Measurements from ENCODE around the gene ORAI2.
"Not testable (repeated sequence)": the region's sequence is repeated elsewhere in the genome, so short reads cannot be mapped to it uniquely, and the experiment has no call there.

Gene ORAI2

DNA sequence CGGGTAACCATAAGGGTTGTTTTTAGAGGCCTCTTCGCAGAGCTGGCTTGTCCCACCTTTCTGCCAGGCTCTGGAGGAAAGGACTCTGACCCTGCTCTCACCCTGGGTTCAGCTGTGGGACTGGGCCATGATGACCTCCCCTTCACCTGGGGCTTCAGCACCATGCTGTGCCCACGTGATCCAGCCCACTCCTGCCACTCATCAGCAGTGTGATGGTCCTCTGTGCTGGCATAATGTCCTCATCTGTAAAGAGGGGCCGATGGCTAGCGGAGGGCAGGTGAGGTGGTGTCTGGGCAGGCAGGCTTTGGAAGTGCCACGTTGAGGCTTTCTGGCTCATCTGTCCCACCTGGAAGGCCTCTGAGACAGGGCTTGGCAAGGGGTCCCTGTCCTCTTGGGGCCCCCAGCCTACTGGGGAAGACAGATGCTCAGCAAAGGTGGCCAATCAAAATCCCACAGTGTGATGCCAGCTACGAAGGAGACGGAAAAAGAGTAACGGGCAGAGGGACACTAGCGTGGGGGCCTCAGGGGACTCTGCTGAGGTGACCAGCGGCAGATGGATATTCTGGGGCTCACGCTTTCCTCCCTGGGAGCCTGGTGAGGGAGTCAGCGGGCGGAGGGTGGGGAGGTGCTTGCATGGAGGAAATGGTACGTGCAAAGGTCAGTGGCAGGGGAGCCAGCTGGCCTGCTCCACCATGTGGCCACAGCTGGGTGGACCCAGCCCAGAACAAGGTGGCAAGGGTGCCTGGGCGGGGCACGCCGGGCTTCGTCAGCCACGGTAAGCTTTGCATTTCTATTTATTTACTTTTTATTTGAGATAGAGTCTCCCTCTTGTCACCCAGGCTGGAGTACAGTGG lies 36.8 kb downstream of the ORAI2 start:
- no peak for DNase-seq (ENCODE audit: low read depth in 2 of 2)

DNA sequence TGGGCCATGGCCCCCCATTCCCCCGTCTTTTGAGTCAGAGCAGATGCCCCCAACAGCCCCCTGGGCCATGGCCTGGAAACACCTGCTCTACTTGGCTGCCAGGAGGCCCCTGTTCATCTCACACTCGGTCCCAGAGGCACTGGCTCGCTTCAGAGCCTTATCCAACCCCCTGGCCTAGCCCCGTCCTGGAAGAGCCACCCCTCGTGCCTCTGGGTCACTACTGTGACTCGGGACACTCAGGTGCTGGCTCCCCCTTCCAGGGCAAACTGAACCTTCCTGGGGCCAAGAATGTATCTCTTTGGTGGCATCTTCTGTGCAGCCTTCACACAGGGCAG lies 38.4 kb downstream of the ORAI2 start:
- DNase-seq (ENCODE audit: low read depth in 2 of 2), result no peak

DNA sequence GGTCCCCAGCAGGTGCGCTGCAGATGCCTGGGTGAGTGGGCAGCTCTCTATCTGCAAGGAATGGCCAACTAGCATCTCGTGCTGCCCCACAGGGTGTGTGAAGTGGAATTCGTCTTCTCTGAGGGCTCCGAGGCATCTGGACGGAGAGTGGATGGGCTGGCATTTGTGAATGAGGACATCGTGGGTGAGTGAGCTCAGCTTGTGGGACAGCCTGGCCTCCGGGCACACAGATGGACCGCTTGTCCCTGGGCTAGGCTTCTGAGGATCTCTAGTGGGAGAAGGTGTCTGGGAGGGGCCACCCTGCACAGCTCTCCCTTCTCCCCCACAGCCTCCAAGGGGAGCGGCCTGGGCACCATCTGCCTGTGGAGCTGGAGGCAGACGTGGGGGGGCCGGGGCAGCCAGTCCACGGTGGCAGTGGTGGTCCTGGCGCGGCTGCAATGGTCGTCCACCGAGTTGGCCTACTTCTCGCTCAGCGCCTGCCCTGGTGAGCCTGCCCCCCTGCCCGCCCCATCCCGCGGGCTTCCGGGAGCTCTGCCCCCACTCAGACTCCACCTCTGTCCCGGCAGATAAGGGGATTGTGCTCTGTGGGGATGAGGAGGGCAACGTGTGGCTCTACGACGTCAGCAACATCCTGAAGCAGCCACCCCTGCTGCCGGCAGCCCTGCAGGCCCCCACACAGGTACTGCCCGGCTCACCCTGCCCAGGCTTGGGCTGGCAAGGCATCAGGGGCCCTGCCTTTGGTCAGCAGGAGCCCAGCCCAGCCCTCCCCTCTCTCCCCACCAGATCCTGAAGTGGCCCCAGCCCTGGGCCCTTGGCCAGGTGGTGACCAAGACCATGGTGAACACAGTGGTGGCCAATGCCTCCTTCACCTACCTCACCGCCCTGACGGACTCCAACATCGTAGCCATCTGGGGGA lies 39.0 kb downstream of the ORAI2 start:
- no peak for DNase-seq (ENCODE audit: low read depth in 2 of 2)

DNA sequence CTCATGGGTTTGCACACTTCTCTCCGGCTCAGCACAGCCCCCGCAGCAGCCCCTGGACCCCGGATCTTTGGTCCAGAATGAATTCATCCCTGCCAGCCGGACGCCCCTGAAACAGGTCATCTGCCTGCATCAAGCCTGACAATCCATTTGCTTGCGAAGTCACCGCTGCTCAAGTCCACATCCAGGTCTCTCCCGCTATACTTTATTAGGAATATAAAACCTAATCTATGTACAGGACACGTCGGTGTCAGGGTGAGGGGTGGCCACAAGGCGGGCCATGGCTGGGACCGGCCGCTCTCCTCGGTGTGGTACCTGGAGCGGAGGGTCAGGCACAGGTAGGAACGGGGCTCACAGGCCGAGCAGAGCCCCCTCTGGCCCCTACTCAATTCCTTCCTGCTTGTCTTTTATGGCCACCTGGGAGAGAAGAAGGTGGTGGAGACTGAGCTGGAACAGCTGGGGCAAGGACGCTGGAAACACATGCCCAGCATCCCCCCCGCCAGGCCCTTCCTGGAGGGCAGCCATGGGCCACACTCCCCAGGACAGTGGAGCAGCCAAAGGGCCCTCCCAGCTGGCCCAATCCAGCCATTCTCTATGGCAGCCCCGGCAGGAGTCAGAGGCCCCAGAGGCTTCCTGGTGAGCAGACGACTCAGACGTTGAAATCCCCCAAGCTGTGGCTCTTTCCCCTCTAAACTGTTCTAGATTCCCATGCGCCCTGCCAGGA lies 40.1 kb downstream of the ORAI2 start:
- no peak for DNase-seq (ENCODE audit: low read depth in 2 of 2)

DNA sequence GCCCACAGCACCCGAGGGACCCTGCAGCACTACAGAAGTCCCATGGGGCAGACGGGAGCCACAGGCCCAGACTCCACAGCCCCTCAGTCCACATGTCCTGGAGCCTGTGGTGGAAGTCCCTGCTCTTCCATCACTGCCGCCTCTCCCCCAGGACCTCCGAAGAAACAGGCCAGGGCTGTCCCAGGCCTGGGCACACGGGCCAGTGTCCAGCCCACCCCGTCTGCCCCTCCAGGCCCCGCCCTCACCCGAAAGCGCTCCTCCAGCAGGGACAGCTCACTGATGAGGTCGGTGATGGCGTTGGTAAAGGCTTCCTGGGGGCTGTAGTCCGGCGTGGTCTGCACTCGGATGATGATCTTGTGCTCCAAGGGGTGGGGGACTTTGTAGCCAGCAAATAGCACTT lies 40.7 kb downstream of the ORAI2 start:
- DNase-seq (ENCODE audit: low read depth in 2 of 2), result not testable (repeated sequence)

DNA sequence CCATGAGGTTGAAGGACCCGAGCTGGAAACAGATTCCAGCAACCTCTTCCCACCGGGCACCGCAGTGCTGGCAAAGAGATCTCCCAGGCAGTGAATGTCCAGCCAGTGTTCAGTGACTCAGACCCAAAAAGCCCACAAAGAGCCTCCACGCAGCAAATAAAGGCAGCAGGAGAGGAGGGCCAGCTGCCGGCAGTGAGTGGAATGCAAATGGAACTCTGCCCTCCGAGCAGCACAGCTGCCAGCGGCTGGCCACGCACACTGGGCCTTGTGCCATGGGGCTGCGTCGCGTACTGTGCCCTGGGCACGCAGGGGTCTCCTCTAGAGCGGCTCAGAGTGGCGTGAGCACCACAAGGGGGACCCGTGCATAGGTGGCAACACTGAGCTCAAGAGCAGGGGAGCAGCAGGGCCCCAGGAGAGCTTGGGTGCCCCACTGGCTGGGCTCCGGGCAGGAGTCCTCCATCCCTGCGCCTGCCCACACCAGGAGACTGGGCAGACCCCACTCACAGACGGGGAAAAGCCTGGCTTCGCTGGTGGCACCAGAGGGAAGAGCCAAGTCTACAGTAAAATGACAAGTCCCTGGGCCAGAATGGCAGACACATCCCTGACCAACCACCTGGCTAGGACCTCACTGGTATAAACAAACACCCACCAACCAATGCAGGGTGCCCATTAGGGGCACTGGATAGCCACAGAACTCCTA lies 41.5 kb downstream of the ORAI2 start:
- not testable (repeated sequence) for DNase-seq (ENCODE audit: low read depth in 2 of 2)

DNA sequence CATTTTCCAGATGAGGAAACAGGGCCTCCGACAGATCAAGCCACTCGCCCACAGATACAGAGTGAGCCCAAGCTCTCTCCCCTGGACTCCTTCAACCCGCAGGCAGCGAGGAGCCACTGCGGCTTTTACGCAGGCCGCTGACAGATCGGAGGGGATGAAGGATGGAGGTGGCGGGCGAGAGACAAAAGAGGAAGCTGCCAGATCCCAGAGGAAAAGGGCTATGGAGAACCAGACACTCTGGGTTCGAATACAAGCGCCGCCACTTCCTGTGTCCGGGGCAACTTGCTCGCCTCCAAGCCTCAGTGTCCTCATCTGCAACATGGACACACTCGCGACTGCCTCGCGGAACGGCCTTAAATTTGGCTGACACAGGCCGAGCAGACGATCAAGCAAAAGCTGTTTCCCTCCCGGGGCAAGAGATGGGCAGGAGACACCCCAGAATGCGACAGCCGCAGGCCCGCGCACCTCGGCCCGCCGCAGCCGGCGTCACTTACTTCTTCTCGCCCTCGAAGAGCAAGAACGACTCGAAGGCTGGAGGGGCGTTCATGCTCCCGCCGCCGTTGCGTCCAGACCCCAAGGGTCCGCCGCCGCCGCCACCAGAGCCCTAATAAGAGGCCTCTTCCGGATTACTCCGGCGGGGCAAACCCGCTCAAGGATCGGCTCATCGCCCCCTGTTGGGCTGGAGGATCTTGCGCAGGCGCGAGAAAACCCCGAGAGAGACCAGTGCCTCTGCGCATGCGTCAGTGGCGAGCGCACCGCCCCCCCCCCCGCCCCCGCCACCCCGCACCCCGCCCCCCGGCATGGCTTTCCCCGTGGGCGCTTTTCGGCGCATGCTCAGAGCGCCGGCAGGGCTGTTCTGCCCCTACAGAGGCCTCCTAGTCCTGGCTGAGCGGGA lies 45.2 kb downstream of the ORAI2 start, which contains the start of gene POLR2J:
POLR2J (minus strand) TSS at position 609 of the 895 bp plus-strand sequence; CDS start at position 547, 62 bp downstream.
- DNase-seq (ENCODE audit: low read depth in 2 of 2), result peak; percentile 82 to 98

DNA sequence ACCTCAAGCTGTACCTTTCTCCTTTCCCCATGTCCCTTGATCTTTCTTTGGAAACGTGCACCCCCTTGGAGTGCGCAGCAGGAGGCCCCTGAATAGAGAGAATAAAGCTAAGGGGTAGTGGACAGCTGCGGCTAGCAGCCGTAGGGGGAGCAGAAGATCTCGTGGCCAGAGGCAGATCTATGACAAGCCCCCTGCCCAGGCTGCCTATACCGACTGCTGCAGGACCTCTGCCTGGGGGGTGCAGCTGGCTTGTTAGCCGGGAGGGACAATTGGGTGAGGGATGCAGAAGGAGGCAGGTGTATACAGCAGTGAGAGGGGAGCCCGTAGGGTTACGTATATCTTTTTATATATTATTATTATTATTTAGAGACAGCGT lies 45.8 kb downstream of the ORAI2 start:
- DNase-seq (ENCODE audit: low read depth in 2 of 2), result not testable (repeated sequence)

DNA sequence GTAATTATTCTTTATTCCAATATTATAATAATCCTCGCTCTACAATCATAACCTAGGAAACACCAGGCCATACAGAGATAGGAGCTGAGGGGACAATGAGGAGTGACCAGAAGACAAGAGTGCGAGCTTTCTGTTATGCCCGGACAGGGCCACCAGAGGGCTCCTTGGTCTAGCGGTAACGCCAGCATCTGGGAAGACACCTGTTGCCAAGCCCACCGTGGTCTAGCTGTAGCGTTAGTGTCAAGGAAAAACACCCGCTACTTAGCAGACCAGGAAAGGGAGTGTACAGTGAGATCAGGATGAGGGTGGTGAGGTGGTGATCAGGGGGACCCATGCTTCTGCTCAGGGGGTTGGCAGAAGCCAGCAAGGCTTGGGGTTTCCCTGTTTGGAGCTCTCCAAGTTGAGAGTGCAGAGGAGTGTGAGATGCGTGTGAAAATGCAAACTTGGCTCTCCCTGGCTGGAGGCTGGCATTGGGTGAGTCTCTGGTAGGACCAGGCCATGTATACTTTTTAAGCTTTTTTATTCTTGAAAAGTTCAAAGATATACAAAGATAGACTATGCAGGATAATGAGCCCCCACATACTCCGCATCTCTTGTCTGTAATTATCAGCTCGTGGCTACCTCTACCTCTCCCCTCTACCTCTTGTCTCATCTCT lies 46.7 kb downstream of the ORAI2 start:
- not testable (repeated sequence) for DNase-seq (ENCODE audit: low read depth in 2 of 2)

DNA sequence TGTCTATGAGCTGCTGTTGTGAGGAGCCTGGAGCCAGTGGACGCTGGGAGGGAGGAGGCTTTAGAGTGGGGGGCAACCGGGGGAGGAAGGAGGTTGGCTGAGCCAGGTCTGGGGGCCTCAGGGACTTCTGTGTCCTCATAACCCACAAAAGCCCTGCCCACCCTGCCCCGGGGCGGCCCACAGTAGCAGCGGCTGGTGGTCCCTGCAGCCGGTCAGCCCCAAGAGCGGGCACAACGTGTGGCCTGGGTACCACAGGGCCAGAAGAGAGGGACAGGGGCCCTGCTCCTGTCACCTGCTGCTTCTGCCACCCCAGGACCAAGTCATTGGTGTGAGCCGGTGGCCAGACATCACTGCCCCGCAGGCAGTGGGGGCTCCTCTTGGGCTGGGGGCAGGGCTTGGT lies 48.6 kb downstream of the ORAI2 start:
- not testable (repeated sequence) for DNase-seq (ENCODE audit: low read depth in 2 of 2)

DNA sequence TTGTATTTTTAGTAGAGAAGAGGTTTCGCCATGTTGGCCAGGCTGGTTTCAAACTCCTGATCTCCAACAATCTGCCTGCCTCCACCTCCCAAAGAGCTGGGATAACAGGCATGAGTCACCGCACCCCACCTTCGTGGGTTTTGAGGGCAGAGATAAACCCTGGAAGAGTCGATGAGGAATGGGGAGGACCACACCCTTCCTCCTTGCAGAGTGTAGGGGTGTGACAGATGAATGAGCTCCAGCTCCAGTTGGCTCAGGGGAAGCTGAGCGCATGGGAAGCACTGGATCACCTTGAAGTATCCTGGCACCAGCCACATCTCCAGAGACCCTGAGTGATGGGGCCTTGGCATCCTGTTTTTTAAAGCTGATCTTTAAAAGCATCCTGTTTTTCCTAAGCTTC lies 50.9 kb downstream of the ORAI2 start:
- not testable (repeated sequence) for DNase-seq (ENCODE audit: low read depth in 2 of 2)

DNA sequence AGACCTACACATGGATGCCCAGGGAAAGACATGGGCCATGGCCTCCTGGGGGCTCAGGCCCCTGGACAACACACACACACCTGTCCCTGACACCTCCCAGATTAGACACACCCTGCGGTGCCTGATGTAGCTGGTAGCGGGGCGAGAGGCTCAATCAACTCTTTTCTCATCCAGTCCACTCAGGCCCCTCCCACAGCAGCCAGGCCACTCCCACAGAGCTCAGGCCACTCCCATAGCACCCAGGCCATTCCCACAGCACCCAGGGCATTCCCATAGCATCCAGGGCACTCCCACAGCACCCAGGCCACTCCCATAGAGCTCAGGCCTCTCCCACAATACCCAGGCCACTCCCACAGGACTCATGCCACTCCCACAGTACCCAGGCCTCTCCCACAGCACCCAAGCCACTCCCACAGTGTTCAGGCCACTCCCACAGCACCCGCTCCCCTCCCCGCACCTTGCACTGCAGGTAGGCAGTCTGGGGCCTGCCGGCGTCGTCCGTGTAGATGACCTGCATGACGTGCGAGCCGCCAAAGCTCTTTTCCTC lies 57.2 kb downstream of the ORAI2 start:
- DNase-seq (ENCODE audit: low read depth in 2 of 2), result not testable (repeated sequence)

DNA sequence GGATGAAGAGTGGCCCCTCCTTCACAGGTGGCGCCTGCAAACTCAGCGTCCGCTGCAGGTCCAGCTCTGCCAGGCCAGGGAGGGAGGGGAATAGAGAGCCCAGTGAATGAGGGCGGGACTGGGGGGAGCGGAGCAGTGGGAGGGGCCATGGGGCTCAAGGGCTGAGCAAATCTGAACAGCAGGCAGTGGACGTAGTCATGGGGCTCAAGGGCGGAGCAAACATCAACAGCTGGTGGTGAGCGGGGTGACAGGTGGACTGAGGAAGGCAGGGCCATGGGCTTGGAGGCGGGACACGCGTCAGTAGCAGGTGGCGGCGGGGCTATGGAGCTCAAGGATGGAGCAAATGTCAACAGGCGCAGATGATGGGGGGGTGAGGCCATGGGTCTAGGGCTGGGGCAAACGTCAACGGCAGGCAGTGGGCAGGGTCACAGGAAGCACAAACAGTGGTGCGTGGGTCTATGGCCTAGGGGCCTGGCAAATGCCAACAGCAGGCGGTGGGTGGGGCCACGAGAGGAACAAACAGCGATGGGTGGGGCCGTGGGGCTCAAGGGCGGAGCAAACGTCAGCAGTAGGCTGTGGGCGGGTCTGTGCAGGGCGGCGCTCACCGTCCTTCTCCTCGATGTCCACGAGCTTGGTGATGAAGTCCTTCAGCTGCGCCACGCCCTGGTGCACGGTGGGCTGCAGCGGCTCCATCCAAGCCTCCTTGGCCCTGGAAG lies 60.0 kb downstream of the ORAI2 start:
- not testable (repeated sequence) for DNase-seq (ENCODE audit: low read depth in 2 of 2)

DNA sequence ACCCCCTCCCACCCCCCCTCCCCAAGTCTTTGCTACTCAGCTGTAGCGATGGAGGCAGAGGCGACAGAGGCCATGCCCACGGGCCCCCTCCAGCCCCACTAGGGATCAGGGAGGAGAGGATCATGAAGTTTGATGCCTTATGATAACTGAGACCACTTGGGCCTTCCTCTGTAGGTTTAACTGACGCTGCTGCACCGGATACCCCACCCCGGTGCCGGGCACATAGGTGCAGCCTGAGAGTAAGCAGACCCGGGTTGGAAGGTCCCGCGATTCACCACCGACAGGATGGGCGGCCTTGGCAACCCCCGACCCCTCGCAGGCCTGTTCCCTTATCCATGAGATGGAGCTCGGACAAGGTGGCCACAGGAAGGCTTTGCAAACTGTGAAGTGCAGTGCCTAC lies 60.7 kb downstream of the ORAI2 start:
- not testable (repeated sequence) for DNase-seq (ENCODE audit: low read depth in 2 of 2)

DNA sequence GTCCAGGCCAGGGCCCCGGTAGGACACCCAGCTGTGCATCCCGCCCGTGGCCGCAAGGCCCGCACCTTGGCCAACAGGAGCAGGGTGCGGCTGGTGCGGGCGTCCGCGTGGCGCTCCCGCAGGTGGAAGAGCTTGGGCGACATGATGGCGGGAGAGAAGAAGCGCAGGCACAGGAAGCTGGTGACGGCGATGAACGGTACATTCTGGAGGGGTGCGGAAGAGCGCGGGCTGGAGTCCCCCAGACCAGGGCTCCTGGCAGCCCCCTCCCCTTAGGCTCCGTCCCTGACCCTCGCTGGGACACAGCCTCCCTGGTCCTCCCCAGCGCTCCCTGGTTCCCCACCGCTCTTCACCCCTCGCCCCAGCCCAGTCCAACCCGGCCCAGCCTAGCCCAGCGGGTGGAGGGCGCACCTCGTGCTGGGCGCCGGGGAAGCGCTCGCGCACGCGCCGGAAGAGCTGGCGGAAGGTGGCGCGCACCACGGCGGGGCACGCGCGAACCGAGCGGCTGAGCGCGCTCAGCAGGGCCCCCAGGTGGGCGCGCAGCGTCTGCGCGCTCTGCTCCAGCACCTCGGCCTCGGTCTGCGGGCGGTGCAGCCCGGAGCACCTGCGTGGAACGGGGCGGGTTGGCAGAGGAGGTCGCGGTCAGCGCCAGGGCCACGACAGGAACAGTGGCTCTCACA lies 61.2 kb downstream of the ORAI2 start:
- not testable (repeated sequence) for DNase-seq (ENCODE audit: low read depth in 2 of 2)

DNA sequence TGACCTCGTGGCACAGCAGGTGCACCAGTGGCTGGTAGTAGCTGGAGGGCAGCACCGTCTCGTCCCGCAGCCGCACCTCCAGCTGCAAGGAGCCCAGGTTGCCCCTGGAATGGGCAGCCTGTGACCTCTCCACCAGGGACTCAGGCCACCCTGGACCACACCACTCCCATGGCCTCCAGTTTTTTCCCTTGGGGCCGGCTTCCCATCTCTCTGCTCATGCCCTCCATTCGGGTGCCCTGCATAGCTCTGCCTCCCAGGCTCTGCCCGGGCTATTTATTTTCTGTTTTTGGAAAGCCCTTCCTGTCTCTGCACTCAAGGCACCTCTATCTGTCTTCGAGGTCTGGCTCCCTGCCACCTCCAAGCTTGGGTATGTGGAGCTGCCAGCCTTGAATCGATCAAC lies 63.5 kb downstream of the ORAI2 start:
- DNase-seq (ENCODE audit: low read depth in 2 of 2), result not testable (repeated sequence)

DNA sequence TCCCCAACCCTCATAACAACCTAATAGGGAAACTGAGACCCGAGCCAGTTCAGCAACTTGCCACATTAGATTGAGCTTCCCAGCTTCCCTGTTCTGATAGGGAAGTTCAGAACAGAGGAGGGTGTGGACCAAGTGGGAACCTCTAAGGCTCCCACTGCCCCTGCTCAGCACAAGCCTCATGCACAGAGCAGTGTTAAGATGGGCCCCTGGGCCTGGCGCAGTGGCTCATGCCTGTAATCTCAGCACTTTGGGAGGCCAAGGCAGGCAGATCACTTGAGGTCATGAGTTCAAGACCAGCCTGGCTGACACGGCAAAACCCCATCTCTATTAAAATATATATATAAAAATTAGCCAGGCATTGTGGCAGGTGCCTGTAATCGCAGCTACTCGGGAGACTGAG lies 63.9 kb downstream of the ORAI2 start:
- not testable (repeated sequence) for DNase-seq (ENCODE audit: low read depth in 2 of 2)

DNA sequence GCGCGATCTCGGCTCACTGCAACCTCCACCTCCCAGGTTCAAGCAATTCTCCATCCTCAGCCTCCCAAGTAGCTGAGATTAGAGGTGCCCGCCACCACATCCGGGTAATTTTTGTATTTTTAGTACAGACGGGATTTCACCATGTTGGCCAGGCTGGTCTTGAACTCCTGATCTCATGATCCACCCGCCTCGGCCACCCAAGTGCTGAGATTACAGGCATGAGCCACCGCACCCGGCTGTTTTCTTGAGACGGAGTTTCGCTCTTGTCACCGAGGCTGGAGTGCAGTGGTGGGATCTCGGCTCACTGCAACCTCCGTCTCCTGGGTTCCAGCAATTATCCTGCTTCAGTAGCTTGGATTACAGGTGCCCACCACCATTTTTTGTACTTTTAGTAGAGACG lies 64.9 kb downstream of the ORAI2 start:
- DNase-seq (ENCODE audit: low read depth in 2 of 2), result not testable (repeated sequence)
